Neural cell (in vitro differentiated cells): ENCODE data around the gene DLGAP4.

ENCODE experiments used
- EP300 ChIP-seq: fragments of 450-650 bp; conservative IDR thresholded peaks from 2 replicates; pipeline ENCODE4 v1.6.1; 2014; ENCODE audit warnings: antibody characterized with exemption, mild to moderate bottlenecking, moderate library complexity; ENCODE audit not compliant: poor library complexity, severe bottlenecking
- EZH2 ChIP-seq: fragments of 200-600, 300-800 bp; shearing (Covaris generic), sonication (generic); IDR thresholded peaks from 2 replicates; pipeline ENCODE4 v1.6.1; 2014; ENCODE audit warnings: antibody characterized with exemption, low read length, borderline replicate concordance, mild to moderate bottlenecking; ENCODE audit not compliant: insufficient read depth, poor library complexity, severe bottlenecking
- MXI1 ChIP-seq: fragments of 450-650 bp; conservative IDR thresholded peaks from 2 replicates; pipeline ENCODE4 v1.6.1; 2014; ENCODE audit warnings: antibody characterized with exemption, mild to moderate bottlenecking; ENCODE audit not compliant: poor library complexity, severe bottlenecking
- POLR2AphosphoS5 ChIP-seq: IDR thresholded peaks from 2 replicates; pipeline ENCODE4 v1.6.1; 2012
- RAD21 ChIP-seq: fragments of 450-650 bp; conservative IDR thresholded peaks from 2 replicates; pipeline ENCODE4 v1.6.1; 2014; ENCODE audit warnings: antibody characterized with exemption, mild to moderate bottlenecking, moderate library complexity
- REST ChIP-seq: IDR thresholded peaks from 2 replicates; pipeline ENCODE4 v1.6.1; 2012; ENCODE audit warnings: borderline replicate concordance
- SMC3 ChIP-seq: fragments of 450-650 bp; conservative IDR thresholded peaks from 2 replicates; pipeline ENCODE4 v1.6.1; 2014; ENCODE audit warnings: antibody characterized with exemption, mild to moderate bottlenecking, moderate library complexity; ENCODE audit not compliant: poor library complexity
- TAF1 ChIP-seq: IDR thresholded peaks from 2 replicates; pipeline ENCODE4 v1.6.1; 2012; ENCODE audit warnings: low read depth
- TF ChIP-seq, protein P1 (sequence below): fragments of 450-650 bp; IDR thresholded peaks from 2 replicates; pipeline ENCODE4 v1.5.1; 2014; ENCODE audit warnings: antibody characterized with exemption, mild to moderate bottlenecking, moderate library complexity; ENCODE audit not compliant: poor library complexity, severe bottlenecking

GRCh38 chr20:36506253-36506652, 200.1 kb downstream of the DLGAP4 start:
- TF ChIP-seq POLR2AphosphoS5 (no peak), TAF1 (no peak), EZH2 (no peak), REST (no peak), EP300 (no peak), SMC3 (no peak), RAD21 (no peak), MXI1 (no peak)
- TF ChIP-seq, protein P1, sequence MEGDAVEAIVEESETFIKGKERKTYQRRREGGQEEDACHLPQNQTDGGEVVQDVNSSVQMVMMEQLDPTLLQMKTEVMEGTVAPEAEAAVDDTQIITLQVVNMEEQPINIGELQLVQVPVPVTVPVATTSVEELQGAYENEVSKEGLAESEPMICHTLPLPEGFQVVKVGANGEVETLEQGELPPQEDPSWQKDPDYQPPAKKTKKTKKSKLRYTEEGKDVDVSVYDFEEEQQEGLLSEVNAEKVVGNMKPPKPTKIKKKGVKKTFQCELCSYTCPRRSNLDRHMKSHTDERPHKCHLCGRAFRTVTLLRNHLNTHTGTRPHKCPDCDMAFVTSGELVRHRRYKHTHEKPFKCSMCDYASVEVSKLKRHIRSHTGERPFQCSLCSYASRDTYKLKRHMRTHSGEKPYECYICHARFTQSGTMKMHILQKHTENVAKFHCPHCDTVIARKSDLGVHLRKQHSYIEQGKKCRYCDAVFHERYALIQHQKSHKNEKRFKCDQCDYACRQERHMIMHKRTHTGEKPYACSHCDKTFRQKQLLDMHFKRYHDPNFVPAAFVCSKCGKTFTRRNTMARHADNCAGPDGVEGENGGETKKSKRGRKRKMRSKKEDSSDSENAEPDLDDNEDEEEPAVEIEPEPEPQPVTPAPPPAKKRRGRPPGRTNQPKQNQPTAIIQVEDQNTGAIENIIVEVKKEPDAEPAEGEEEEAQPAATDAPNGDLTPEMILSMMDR, result no peak
